Muscle of leg (tissue), 11 donors: Measurements from ENCODE around the gene ATP6V1A. TPM values are rescaled to one million over a fixed set of nuclear protein-coding genes. Genes with fewer than 3 reads are reported as not detected.
"Not testable (repeated sequence)": the region's sequence is repeated elsewhere in the genome, so short reads cannot be mapped to it uniquely, and the experiment has no call there.

Source experiments
- DNase-seq: peaks from one replicate; pipeline ENCODE4 v3.0.0; 2013
- H3K27ac ChIP-seq: one replicate; pipeline ENCODE4 v1.5.1; 2013; ENCODE audit warnings: mild to moderate bottlenecking, low read length, control low read depth
- H3K27me3 ChIP-seq: one replicate; pipeline ENCODE4 v1.6.1; 2013; ENCODE audit warnings: low read length; ENCODE audit not compliant: control insufficient read depth, insufficient read depth
- H3K36me3 ChIP-seq: one replicate; pipeline ENCODE4 v1.6.1; 2013; ENCODE audit warnings: low read length; ENCODE audit not compliant: control insufficient read depth, insufficient read depth
- H3K4me1 ChIP-seq: one replicate; pipeline ENCODE4 v1.6.1; 2013; ENCODE audit warnings: low read length; ENCODE audit not compliant: control insufficient read depth, insufficient read depth
- H3K4me3 ChIP-seq: one replicate; pipeline ENCODE4 v1.5.1; 2013; ENCODE audit warnings: low read length, control low read depth
- H3K9me3 ChIP-seq: replicated peaks from 2 replicates; pipeline ENCODE4 v1.6.1; 2013; ENCODE audit warnings: low read depth, low read length; ENCODE audit not compliant: control insufficient read depth
- WGBS: methylation state at CpG from one replicate; pipeline ENCODE4 v1.1.5; 2013; ENCODE audit warnings: missing lambda C conversion rate; ENCODE audit not compliant: insufficient coverage; 5-methylcytosine and 5-hydroxymethylcytosine counted together
- polyA plus RNA-seq, 8 donors: library from polyadenylated mRNA; unstranded; fragments of 120-200 nt; gene quantifications; one replicate each; pipeline versions ENCODE4 v1.2.1 to v1.2.3, GENCODE V29; 2013; ENCODE audit warnings: inconsistent platforms in 1 of 8, low replicate concordance in 1 of 8; ENCODE audit not compliant: insufficient read length in 8 of 8, insufficient read depth in 1 of 8
- total RNA-seq: library from RNA; stranded (reverse); fragments of 120-200 nt; gene quantifications from one replicate; pipeline ENCODE4 v1.2.4, GENCODE V29; 2013

Gene ATP6V1A
- total and polyA plus RNA-seq, 9 donors: 13.5 to 22.4 (median 16.0) TPM

DNA sequence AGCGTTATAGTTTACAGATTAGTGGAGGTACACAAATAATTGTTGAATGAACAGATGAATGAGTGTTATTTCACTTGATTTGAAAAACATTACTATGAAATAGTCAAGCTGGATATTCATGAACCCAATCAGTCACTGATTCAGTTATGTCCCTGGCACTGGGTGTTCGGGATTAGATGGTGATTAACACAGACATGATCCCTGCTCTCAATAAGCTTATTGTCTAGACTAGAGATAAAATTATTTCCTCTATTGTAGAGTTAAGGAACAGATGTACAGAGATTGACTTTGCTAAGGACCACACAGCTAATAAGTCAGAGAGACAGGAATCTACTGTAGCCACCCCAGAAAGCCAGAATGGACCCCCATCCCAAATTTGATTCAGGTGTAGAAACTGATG lies 92.7 kb downstream of the ATP6V1A start:
- Histone ChIP-seq H3K4me3 (no peak overlapping the region), H3K9me3 (no peaks in the 10 kb centered on the region), H3K27me3 (no peaks in the 10 kb centered on the region), H3K4me1 (peaks cover 5% of the 10 kb centered on the region), H3K27ac (no peak overlapping the region), H3K36me3 (no peaks in the 10 kb centered on the region)
- WGBS: no CpG with 5 or more reads among the region's 2 CpGs
- no peak for DNase-seq

DNA sequence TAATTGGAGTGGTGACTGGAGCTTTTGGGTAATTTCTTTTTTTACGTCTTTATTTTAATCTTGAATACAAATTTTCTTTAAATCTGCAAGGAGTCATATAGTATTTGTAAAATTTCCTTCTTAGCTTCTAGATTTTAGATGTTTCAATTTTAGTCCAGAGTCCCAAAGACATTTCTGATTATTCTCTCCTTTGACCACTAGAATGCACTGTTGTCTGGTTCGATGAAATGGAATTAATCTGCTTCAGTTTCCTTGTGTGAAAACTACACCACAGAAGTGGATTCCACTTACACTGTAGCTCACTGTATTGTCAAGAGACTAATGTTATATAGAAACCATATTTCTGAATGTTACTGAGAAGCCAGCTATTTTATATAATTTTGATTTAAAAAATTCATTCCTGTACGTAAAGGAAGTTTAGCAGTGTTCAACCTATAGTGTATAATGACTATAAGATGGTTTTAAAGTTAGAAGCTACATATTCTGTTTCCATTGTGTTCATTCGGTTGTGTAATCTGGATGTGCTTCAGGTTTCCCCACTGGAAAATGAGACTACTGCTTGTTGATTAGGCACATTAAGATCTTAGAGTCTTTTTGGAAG lies 97.9 kb downstream of the ATP6V1A start:
- Histone ChIP-seq H3K27me3 (no peaks in the 10 kb centered on the region), H3K4me1 (no peaks in the 10 kb centered on the region), H3K27ac (no peak overlapping the region), H3K4me3 (no peak overlapping the region), H3K36me3 (no peaks in the 10 kb centered on the region), H3K9me3 (no peaks in the 10 kb centered on the region)
- DNase-seq: peak; percentile 52
- no CpG with 5 or more reads among the region's 4 CpGs for WGBS

DNA sequence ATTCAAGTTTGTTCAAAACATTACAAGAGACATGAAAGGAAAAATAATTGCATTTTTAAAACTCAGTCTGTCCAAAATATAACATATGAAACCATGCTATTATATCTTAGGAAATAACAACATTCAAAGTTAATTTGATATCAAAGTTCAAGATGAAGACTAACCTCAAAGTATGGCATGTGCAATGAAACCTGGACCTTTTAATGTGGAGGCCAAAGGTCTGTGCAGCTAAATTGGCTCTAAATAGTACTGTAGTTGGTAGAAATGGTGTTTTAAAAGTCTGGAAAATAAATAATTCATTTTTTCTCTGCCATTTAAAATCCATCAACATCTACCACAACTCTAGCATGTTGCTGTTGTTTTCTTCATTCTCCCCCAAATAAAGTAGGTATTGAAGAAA lies 100.4 kb downstream of the ATP6V1A start:
- no peaks in the 10 kb centered on the region for H3K27me3 ChIP-seq
- no peaks in the 10 kb centered on the region for H3K36me3 ChIP-seq
- no peak for DNase-seq
- H3K9me3 ChIP-seq: no peaks in the 10 kb centered on the region
- no peak overlapping the region for H3K27ac ChIP-seq
- H3K4me1 ChIP-seq: no peaks in the 10 kb centered on the region
- no peak overlapping the region for H3K4me3 ChIP-seq

DNA sequence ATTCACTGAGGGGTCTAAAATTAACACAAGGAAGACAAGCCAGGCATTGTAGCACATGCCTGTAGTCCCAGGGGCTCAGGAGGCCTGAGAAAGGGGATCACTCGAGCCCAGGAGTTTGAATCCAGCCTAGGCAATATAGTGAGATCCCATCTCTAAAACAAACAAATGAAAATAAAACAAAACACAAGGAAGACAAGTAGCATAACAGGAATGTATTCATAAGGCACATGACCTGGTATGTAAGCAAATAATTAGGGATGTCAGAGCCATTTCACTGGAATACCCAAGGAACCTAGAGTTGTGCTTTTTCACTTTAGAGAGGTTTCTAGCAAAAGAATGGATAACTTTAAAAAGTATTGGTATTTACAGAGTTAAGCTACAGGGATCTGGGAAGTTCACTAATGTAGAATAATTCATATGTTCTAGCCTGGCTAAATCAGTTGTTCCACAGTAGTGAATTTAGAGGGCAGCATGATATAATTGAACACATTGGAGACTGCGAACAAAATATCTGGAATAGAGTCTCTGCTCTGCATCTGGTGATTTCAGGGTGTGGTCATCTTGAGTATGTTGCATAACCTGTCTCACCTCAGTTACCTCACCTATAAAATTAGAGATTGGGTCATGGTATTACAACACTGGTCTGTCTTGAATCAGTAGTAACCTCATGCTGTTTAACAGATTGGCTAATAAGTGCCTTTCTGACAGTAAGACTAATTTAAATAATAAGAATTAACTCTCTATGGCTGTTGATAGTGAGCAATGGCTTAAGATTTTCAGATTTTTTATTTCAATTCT lies 101.0 kb downstream of the ATP6V1A start:
- Histone ChIP-seq H3K27ac (no peak overlapping the region), H3K9me3 (no peaks in the 10 kb centered on the region), H3K27me3 (no peaks in the 10 kb centered on the region), H3K36me3 (no peaks in the 10 kb centered on the region), H3K4me1 (no peaks in the 10 kb centered on the region), H3K4me3 (no peak overlapping the region)
- WGBS: no CpG with 5 or more reads among the region's 2 CpGs
- no peak for DNase-seq

DNA sequence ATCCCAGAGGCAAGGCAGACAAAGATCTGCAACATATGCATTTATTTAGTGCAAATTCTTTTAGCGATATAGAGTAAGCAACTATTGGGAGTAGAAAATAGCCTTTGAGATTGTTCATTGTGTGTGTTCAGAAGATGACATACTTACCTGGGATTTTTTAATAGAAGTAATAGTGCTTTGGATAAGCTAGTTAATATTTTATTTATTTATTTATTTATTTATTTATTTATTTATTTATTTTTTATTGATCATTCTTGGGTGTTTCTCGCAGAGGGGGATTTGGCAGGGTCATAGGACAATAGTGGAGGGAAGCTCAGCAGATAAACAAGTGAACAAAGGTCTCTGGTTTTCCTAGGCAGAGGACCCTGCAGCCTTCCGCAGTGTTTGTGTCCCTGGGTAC lies 102.2 kb downstream of the ATP6V1A start:
- H3K4me3 ChIP-seq, H3K9me3 ChIP-seq, H3K4me1 ChIP-seq, H3K27me3 ChIP-seq, H3K36me3 ChIP-seq, H3K27ac ChIP-seq, DNase-seq: not testable (repeated sequence)
- WGBS: no CpG with 5 or more reads among the region's 3 CpGs

DNA sequence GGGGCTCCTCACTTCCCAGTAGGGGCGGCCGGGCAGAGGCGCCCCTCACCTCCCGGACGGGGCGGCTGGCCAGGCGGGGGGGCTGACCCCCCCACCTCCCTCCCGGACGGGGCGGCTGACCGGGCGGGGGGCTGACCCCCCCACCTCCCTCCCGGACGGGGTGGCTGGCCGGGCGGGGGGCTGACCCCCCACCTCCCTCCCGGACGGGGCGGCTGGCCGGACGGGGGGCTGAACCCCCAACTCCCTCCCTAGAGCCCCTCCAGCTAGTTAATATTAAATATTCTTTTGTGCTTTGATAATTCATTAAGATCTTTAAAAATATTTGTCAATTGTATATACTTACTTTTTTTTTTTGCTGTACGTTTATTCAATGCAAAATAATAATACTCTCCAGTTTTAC lies 103.0 kb downstream of the ATP6V1A start:
- H3K27me3 ChIP-seq, H3K9me3 ChIP-seq, H3K4me3 ChIP-seq, DNase-seq, H3K36me3 ChIP-seq, H3K27ac ChIP-seq, H3K4me1 ChIP-seq: not testable (repeated sequence)
- no CpG with 5 or more reads among the region's 22 CpGs for WGBS

DNA sequence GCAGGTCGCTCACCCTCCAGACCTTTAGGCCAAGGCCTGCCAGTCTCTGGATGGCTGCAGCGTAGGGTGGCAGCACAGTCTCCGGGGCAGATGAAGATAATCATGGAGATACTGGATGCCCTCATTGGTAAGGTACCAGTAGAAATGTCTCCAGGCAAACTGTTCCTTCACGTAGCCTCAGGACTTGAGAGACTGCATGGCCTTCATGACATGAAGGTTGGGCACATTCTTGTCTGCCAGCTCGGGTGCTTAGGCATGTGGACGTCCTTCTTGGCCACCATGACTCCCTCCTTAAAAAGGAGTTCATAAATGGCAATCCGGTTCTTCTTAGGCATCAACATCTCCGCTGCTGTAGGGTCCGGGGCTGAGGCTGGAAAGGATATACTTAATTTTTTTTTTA lies 103.6 kb downstream of the ATP6V1A start:
- not testable (repeated sequence) for H3K4me3 ChIP-seq, H3K27me3 ChIP-seq, DNase-seq, H3K9me3 ChIP-seq, H3K27ac ChIP-seq, H3K4me1 ChIP-seq, H3K36me3 ChIP-seq
- WGBS: no CpG with 5 or more reads among the region's 9 CpGs

DNA sequence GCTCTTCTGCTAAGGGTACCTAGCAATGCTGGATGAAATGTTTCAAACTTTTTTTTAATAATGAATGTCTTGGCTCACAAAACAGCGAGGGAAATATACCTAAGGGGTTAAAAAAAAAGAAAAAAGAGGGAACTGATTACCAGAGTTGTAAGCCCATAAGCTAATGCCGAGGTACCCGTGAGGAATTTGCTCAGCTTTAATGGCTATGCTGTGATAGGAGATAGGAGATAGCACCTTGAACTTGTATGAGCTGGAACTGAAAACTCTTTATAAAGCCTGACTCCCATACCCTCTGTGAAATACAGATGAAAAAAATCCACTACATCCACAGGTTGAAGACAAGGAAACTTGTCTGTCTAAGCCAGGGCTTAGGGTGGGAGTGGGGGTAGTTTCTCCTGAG lies 105.7 kb downstream of the ATP6V1A start:
- Histone ChIP-seq H3K4me3 (no peak overlapping the region), H3K4me1 (no peaks in the 10 kb centered on the region), H3K36me3 (no peaks in the 10 kb centered on the region), H3K9me3 (no peaks in the 10 kb centered on the region), H3K27me3 (no peaks in the 10 kb centered on the region), H3K27ac (no peak overlapping the region)
- 39% methylated on average over 3 of the region's 3 CpGs for WGBS
- no peak for DNase-seq

Other genes starting within 250 kb of the ATP6V1A start
- gene SPICE1, start 231.9 kb upstream of the ATP6V1A start, total RNA-seq: 11.7 TPM
- gene SPICE1, start 231.9 kb upstream of the ATP6V1A start, polyA plus RNA-seq: 10 to 100 TPM in 1 of 8 donors, 1 to 10 TPM in 7; 5.9 to 13.8 (median 7.8) TPM
- 2.5 TPM for gene SIDT1, start 214.5 kb upstream of the ATP6V1A start, total RNA-seq
- 1 to 10 TPM; 1.8 to 3.7 (median 2.0) TPM for gene SIDT1, start 214.5 kb upstream of the ATP6V1A start, polyA plus RNA-seq
- gene USF3, start 50.4 kb upstream of the ATP6V1A start, total RNA-seq: 19.8 TPM
- gene USF3, start 50.4 kb upstream of the ATP6V1A start, polyA plus RNA-seq: 10 to 100 TPM; 10.7 to 18.3 (median 15.2) TPM
- 122 TPM for gene NAA50, start 786 bp upstream of the ATP6V1A start, total RNA-seq
- gene NAA50, start 786 bp upstream of the ATP6V1A start, polyA plus RNA-seq: 100 to 1,000 TPM; 112 to 188 (median 164) TPM
- 1.3 TPM for gene GRAMD1C, start 91.8 kb downstream of the ATP6V1A start, total RNA-seq
- gene GRAMD1C, start 91.8 kb downstream of the ATP6V1A start, polyA plus RNA-seq: 1 to 10 TPM; 1.1 to 3.1 (median 1.5) TPM
- 0.93 TPM for gene ZDHHC23, start 201.0 kb downstream of the ATP6V1A start, total RNA-seq
- 1 to 10 TPM in 2 of 8 donors, under 1 TPM in 6; 0.68 to 1.2 (median 0.88) TPM for gene ZDHHC23, start 201.0 kb downstream of the ATP6V1A start, polyA plus RNA-seq